ENCODE results near the gene TMEM229A. TPM values are rescaled to one million over a fixed set of nuclear protein-coding genes. Genes with fewer than 3 reads are reported as not detected.
"Not testable (repeated sequence)": the region's sequence is repeated elsewhere in the genome, so short reads cannot be mapped to it uniquely, and the experiment has no call there.

TMEM229A gene
- total RNA-seq (2014; rRNA removed; shearing (Covaris generic); ENCODE audit: low replicate concordance) = not detected in 2 replicates

DNA sequence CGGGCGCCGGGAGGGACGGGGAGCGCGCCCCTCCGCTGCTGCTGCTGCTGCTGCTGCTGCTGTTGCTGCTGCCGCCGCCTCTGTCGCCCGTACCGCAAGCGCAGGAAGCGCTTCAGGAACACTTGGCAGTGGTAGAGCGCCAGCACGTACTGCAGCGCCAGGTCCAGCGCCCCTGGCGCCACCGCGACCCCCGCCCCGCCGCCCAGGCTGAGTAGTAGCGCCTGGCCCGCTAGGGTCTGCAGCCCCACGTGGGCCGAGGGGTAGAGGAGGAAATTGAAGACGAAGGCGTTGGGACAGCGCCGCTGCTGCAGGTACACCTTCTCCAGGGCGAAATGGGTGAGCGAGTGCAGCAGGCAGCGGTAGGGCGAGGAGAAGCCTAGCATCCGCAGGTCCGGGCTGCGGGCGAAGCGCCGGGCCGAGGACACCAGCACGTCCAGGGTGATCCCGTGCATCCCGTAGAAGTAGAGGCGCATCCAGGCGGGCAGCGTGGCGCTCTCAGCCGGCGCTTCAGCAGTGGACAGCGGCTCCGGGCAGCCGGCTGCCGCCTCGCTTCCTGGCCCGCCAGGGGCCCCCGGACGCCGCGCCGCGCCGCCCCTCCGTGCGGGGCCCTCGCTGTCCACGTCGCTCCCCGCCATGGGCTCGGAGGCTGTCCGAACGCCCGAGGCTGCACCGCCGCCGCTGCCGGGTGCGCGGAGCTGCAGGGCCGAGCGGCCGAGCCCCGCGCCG is at the start of gene TMEM229A:
Gene TMEM229A (minus strand): TSS at position 699 of the 726 bp plus-strand sequence. CDS start 64 bp downstream, at position 635.
- H3K27me3 ChIP-seq = peaks cover 4% of the 10 kb centered on the region

DNA sequence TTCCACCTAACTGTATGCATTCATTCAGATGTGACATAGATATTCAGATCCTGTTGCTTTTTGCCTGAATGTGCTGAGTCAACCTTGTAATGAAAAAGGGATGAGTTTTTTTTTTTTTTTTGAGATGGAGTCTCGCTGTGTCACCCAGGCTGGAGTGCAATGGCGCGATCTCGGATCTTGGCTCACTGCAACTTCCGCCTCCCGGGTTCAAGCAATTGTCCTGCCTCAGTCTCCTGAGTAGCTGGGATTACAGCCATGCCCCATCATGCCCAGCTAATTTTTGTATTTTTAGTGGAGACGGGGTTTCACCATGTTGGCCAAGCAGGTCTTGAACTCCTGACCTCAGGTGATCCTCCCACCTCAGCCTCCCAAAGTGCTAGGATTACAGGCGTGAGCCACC is 49.4 kb upstream of the TMEM229A start:
- H3K4me3 ChIP-seq, DNase-seq, H3K9me3 ChIP-seq, H3K36me3 ChIP-seq, H3K27me3 ChIP-seq: not testable (repeated sequence)

More for the DNA sequence above, at the start of gene TMEM229A:
- Histone ChIP-seq H3K9me3 (no peaks in the 10 kb centered on the region), H3K36me3 (no peaks in the 10 kb centered on the region), H3K4me3 (peak within 1 kb of the TSS; percentile 36)
- DNase-seq = peak; percentile 61

DNA sequence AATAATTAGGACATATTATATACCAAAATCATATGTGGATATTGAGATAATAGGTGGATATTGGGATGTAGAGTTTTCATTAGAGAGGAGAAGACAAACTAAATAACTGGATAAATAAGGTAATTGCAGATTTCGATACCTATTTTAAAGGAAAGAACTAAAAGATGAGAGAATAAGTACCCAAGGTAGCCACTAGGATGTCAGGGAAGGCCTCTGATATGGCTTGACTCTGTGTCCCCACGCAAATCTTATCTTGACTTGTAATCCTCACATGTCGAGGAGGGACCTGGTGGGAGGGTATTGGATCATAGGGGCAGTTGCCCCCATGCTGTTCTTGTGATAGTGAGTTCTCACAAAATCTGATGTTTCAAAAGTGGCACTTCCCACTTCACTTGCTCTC is 44.7 kb upstream of the TMEM229A start:
- H3K27me3 ChIP-seq = no peaks in the 10 kb centered on the region
- no peaks in the 10 kb centered on the region for H3K36me3 ChIP-seq
- no peak overlapping the region for H3K4me3 ChIP-seq
- no peak for DNase-seq
- H3K9me3 ChIP-seq = no peaks in the 10 kb centered on the region

DNA sequence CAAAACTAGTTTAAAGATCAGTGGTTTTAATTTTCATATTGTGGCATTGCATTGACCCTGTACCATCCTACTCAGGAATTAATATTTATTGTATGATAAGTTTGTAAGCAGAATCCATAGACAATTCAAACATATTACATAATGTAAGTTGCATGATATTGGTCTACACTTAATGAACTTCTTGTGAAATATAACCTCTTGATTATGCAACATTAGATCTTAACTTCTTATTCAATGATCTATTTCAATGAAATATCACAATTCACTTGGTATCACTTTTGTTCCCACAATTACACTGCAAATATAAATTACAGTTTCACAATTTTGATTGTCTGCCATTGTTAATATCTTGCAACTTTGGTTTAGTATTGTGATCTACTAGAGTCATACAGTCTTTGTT is 44.0 kb upstream of the TMEM229A start:
- Histone ChIP-seq H3K9me3 (no peaks in the 10 kb centered on the region), H3K27me3 (no peaks in the 10 kb centered on the region), H3K4me3 (no peak overlapping the region), H3K36me3 (no peaks in the 10 kb centered on the region)
- no peak for DNase-seq

DNA sequence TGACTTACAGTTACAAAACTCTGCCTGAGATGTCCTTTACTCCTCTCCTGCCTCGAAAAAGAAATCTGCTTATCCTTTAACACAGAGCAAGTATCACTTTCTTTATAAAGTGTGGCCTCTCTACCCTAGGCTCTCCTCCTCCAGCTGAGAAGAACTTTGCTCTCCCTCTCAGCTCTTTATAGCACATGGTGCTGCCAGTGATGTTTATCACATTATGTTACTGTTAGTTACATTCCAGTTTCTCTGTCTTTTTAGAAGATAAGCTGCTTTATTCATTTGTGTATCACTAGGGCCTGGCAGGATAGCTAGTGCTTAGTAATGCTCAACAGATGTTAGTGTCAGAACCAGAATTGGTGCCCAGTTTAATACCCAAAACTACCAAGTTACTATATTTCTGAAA is 41.1 kb upstream of the TMEM229A start:
- H3K27me3 ChIP-seq = no peaks in the 10 kb centered on the region
- DNase-seq = peak; percentile 7
- H3K9me3 ChIP-seq = no peaks in the 10 kb centered on the region
- no peak overlapping the region for H3K4me3 ChIP-seq
- no peaks in the 10 kb centered on the region for H3K36me3 ChIP-seq

DNA sequence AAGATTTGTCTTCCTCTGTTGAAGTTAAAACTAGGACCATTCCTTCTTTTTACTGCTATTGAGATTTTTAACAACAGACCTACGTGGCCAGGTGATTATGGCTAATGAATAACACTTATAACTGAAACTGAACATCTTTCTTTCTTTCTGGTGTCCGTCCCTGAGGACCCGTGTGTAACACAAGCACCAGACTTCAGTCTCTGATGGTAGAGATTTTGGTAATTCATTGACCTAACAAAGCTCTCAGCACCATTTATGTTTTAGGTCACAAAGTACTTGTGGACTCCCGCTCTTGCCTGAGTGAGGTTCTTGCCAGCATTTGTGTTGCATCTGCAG is 40.4 kb upstream of the TMEM229A start:
- Histone ChIP-seq H3K36me3 (no peaks in the 10 kb centered on the region), H3K4me3 (no peak overlapping the region), H3K9me3 (no peaks in the 10 kb centered on the region), H3K27me3 (no peaks in the 10 kb centered on the region)
- no peak for DNase-seq

DNA sequence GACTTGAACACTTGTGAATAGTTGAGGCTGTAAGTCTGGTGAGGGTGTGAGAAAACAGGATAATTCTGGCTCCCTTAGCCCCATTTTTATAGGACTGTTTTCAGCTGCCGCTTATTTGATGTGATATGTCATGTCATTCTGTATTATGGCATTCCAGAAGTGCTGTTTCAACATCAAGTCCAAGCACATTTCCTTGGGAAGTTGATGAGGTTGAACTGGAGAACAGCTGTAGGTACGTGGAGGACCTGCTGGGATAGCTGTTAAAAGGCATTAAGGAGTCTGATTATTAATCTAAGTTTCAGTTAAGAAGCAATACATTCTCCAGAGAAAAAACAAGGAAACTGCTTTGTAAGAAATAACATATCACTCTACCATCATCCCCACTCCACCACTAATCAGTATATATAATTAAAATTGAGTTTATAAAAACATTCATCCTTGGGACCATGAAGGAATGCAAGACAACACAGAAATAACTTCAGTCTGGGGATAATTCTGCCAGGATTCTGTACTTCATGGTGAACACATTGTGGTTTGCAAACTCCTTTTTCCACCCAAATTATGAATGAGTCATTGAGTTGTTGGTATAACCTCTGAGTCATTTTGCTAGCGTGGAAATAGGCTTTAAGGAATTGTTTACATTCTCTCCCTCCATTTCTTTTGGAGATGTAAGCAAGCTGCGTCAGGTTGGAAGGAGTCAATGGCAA is 39.9 kb upstream of the TMEM229A start:
- H3K9me3 ChIP-seq = no peaks in the 10 kb centered on the region
- peak; percentile 24 for DNase-seq
- no peaks in the 10 kb centered on the region for H3K36me3 ChIP-seq
- H3K4me3 ChIP-seq = no peak overlapping the region
- no peaks in the 10 kb centered on the region for H3K27me3 ChIP-seq

DNA sequence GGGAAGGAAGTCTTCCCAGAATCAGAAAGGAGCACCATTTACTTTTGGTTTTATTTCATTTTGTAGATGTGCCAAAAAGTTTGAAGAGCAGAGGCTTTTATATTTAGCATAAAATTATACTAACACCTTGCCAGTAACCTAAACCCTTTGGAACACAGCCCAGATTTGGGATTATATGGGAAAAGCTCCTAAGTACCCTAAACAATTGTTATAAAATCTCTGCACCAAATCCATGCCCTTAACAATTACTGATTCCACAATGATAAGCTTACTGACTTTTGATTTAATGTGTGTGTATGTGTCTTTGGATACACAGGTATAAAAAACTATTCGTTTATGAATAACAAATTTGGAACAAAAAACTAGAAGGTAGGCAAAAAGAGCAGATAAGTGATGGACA is 39.0 kb upstream of the TMEM229A start:
- no peak for DNase-seq
- Histone ChIP-seq H3K9me3 (no peaks in the 10 kb centered on the region), H3K4me3 (no peak overlapping the region), H3K27me3 (no peaks in the 10 kb centered on the region), H3K36me3 (no peaks in the 10 kb centered on the region)

DNA sequence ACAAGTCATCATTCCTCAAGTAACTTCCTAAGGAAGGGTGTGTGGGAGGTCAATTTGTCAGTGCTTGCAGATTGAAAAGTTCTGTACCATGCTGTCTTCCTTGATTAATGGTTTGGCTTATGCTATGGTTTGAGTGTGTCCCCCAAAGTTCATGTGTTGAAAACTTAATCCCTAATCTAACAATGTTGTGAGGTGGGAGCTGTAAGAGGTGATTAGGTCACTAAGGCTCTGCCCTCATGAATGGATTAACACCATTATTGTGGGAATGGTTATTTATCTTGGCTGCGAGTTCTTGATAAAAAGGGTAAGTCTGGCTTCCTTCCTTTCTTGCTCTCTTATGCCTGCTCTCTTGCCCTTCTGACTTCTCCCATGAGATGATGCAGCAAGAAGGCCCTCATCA is 29.3 kb upstream of the TMEM229A start:
- Histone ChIP-seq H3K27me3 (no peaks in the 10 kb centered on the region), H3K9me3 (no peaks in the 10 kb centered on the region), H3K36me3 (no peaks in the 10 kb centered on the region), H3K4me3 (no peak overlapping the region)
- DNase-seq = no peak

DNA sequence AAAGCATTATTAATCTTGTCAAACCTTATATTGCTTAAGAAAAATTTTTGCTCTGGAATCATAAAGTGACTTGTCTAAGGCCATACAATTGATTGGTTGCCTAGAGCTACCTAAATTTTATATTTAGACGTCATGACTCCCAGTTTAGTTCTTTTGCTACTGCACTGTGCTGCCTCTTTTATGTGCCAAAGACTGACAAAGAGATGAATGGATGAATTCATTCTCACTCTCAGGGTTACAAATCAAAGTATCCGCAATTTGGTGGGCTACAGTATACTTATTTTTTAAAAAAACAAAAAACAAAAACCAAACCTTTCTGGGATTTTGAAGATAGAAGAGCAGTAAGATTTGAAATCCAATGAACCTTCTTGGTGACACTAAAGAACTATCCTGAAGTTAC is 27.7 kb upstream of the TMEM229A start:
- no peak for DNase-seq
- no peak overlapping the region for H3K4me3 ChIP-seq
- no peaks in the 10 kb centered on the region for H3K36me3 ChIP-seq
- no peaks in the 10 kb centered on the region for H3K9me3 ChIP-seq
- H3K27me3 ChIP-seq = no peaks in the 10 kb centered on the region

DNA sequence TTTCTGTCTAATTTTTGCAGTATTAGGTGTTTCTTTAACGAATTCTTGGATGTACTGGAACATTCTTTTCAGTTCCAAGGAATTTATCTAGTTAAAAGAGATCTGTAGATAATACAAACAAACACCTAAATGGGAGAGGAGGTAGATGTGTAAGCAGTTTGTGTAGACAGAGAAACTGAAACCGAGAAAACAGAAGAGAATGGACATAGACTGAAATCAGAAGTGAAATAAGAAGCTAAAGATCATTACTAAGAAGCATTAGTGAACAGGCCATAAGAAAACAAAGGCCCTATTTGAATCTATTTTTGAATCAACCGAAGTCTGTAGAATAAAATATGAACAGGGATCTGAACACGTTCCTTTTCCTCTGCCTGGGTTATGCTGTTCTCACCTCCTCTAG is 26.5 kb upstream of the TMEM229A start:
- no peak for DNase-seq
- Histone ChIP-seq H3K27me3 (no peaks in the 10 kb centered on the region), H3K4me3 (no peak overlapping the region), H3K36me3 (no peaks in the 10 kb centered on the region), H3K9me3 (no peaks in the 10 kb centered on the region)

DNA sequence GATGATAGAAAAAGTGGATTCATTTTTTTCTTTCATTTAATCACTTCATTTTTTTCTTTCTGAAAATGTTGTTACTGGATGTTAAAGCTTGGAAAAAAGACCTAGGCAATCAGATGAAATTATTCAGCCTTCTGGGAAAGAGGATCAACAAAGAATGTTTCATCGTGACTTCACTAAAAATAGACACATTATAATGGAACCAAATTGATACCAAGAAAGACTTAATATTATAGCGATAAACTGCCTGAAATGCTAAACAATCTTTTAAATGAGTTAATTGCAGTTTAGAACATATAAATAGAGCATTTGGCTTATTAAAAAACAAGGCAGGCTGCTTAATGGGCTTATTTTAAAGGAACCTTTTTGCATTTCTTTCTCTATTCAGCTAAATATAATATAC is 25.6 kb upstream of the TMEM229A start:
- H3K9me3 ChIP-seq = no peaks in the 10 kb centered on the region
- H3K27me3 ChIP-seq = no peaks in the 10 kb centered on the region
- H3K4me3 ChIP-seq = no peak overlapping the region
- no peaks in the 10 kb centered on the region for H3K36me3 ChIP-seq
- no peak for DNase-seq

DNA sequence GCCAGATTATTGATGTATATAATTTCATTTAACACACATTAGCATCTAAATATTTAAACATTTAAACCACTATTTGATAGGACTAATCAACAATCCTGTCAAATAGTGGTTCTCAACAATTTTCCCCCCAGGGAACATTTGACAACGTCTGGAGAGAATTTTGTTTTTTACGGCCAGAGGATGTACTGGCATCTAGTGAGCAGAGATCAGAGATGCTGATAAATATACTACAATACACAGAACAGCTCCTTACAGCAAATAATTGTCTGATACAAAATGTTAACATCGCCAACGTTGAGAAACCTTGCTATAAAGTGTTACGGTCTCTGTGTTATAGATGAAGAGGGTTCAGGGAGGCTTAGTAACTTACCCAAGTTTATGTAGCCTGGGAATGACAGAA is 25.0 kb upstream of the TMEM229A start:
- H3K27me3 ChIP-seq = no peaks in the 10 kb centered on the region
- DNase-seq = no peak
- no peaks in the 10 kb centered on the region for H3K36me3 ChIP-seq
- no peak overlapping the region for H3K4me3 ChIP-seq
- H3K9me3 ChIP-seq = no peaks in the 10 kb centered on the region

DNA sequence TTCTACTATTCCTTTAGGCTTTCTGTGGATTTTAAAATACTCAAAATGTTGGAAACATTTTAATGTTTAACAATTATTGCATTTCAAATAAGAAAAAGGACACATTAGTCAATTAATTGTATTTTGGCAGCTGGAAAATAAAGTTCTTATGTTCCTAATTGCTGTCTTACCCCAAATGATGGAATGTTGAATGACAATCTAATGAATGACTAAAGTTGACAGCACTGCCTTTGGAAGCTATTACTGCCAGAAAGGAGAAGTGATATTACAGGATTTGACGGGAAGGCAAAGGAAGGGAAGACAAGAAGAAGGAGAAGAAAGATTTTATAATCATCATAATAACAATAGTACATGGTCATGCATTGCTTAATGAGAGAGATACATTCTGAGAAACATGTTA is 23.4 kb upstream of the TMEM229A start:
- no peak for DNase-seq
- H3K27me3 ChIP-seq = no peaks in the 10 kb centered on the region
- no peaks in the 10 kb centered on the region for H3K36me3 ChIP-seq
- no peaks in the 10 kb centered on the region for H3K9me3 ChIP-seq
- H3K4me3 ChIP-seq = no peak overlapping the region

DNA sequence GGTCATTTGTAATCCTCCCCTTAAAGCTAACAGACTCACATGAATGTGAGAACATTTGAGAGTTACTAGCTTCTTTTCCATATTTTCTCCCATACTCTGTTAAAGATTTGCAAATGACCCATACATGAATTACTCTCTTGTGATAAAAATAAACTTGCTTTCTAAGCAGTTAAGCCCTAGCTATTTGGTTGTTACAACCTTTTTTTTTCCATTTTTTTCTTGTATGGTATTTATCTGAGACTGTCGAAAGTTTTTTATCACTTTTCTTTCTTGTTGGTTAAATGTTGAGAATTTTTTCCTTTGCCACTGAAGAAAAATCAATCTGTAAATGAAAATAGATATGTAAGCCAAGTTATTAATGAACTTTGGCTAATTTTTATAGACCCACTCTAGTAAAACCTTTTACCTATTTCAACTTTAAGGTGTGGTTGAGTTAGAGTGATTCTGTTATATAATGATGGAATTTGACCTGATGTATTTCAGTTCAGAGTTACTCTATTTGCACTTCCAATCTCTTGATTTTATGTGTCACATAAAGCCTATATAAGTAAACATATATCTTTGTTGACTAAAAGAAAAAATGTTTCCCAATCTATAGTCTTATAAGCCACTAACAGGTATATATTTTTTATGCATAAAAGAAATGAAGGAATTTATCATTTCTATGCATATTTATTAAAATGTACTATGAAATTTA is 19.0 kb upstream of the TMEM229A start:
- no peak for DNase-seq
- no peaks in the 10 kb centered on the region for H3K9me3 ChIP-seq
- no peaks in the 10 kb centered on the region for H3K36me3 ChIP-seq
- H3K27me3 ChIP-seq = no peaks in the 10 kb centered on the region
- no peak overlapping the region for H3K4me3 ChIP-seq

DNA sequence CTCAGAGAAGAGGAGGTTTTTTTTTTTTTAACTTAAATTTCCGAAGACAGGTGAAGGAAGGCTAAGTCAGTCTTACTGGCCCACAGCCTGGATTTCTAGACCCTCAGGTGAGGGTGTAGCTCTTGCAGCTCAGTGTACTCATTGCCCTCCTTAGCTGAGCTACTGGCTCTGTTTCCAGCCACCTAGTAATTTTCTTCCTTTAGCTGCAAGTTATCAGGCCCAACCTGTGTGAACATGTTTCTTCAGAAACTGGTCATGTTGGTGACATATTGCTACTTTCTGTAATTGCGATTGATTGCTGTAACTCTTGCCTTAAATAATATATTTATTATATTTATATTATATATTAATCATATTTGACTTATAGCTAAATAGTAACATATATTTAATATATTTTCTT is 10.0 kb upstream of the TMEM229A start:
- no peak for DNase-seq
- H3K4me3 ChIP-seq = no peak overlapping the region
- no peaks in the 10 kb centered on the region for H3K27me3 ChIP-seq
- no peaks in the 10 kb centered on the region for H3K9me3 ChIP-seq
- H3K36me3 ChIP-seq = no peaks in the 10 kb centered on the region

DNA sequence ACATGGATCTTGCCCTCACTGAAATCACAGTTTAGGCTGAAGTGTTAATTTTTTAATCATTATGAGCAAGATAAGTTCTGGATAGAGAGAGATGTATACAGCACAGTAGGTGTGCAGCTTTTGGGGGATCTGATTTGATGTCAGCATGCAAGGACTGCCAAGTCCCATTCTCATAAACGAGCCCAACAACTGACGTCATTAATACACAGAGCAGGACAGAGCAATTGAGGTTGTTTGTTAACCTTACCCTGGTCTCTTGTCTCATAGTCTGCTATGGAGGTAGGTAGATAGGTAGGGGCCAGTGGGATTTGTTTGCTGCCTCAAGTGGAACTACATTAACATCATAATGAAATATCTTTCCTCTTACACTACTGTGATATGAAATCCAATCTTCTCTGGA is 8.6 kb upstream of the TMEM229A start:
- no peak for DNase-seq
- H3K36me3 ChIP-seq = no peaks in the 10 kb centered on the region
- H3K27me3 ChIP-seq = no peaks in the 10 kb centered on the region
- no peak overlapping the region for H3K4me3 ChIP-seq
- H3K9me3 ChIP-seq = no peaks in the 10 kb centered on the region

DNA sequence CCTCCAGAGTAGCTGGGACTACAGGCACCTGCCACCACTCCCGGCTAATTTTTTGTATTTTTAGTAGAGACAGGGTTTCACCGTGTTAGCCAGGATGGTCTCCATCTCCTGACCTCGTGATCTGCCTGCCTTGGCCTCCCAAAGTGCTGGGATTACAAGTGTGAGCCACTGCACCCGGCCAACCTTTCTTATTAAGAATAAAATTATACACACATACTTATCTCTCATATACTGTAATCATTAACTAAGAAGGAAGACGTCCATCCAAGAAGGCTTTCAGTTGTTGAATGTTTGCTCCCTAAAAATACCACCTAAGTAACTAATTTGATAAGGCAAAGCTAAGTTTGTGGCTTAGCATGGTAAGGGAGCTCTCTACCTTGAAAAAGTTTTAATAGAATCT is 5.0 kb upstream of the TMEM229A start:
- H3K36me3 ChIP-seq, DNase-seq, H3K4me3 ChIP-seq, H3K27me3 ChIP-seq, H3K9me3 ChIP-seq: not testable (repeated sequence)

Measured in MG63 (cell line).